ENCODE data around the gene GAS2.

Gene GAS2

GRCh38 chr11:22851477-22851876 is 185.1 kb downstream of the GAS2 start:
- H3K4me1 ChIP-seq, result no peaks in the 10 kb centered on the region
- no peak for DNase-seq
- TF ChIP-seq, protein P1, sequence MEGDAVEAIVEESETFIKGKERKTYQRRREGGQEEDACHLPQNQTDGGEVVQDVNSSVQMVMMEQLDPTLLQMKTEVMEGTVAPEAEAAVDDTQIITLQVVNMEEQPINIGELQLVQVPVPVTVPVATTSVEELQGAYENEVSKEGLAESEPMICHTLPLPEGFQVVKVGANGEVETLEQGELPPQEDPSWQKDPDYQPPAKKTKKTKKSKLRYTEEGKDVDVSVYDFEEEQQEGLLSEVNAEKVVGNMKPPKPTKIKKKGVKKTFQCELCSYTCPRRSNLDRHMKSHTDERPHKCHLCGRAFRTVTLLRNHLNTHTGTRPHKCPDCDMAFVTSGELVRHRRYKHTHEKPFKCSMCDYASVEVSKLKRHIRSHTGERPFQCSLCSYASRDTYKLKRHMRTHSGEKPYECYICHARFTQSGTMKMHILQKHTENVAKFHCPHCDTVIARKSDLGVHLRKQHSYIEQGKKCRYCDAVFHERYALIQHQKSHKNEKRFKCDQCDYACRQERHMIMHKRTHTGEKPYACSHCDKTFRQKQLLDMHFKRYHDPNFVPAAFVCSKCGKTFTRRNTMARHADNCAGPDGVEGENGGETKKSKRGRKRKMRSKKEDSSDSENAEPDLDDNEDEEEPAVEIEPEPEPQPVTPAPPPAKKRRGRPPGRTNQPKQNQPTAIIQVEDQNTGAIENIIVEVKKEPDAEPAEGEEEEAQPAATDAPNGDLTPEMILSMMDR (IDR thresholded peaks at IDR 0.05), result no peak
- no peak overlapping the region for H3K27ac ChIP-seq
- H3K36me3 ChIP-seq, result no peaks in the 10 kb centered on the region
- H3K27me3 ChIP-seq, result no peaks in the 10 kb centered on the region
- H3K9me3 ChIP-seq, result peaks cover 0 to 7% (median 0%) of the 10 kb centered on the region in 3 donors
- H3K4me3 ChIP-seq, result no peak overlapping the region
- intact Hi-C loops (cut with DNase I; ENCODE audit: low total_unique reads), result no loop called here

DNA sequence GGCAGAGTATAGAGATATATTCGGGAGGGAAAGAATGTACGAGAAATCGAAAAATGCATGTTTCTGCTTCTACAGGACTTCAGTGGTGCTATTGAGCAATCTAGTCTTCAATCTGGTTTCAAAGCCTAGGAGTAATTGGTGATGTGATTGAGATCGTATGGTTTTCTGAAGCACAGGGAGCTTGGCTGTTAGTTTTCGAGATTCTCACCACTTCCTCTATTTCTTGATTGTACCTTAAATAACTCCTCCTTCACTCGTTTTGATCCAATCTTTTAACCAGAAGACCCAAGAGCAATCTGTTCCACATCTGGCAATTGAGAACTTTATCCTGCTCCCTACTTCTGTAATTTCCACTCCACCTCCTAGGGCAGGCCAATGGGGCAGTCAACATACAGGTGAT is 193.3 kb downstream of the GAS2 start:
- intact Hi-C loops (cut with DNase I; ENCODE audit: low total_unique reads), result no loop called here
- H3K27me3 ChIP-seq, result no peaks in the 10 kb centered on the region
- DNase-seq, result no peak
- TF ChIP-seq, protein P1 (IDR thresholded peaks at IDR 0.05), result no peak
- H3K4me3 ChIP-seq, result no peak overlapping the region
- H3K36me3 ChIP-seq, result no peaks in the 10 kb centered on the region
- H3K27ac ChIP-seq, result no peak overlapping the region
- no peaks in the 10 kb centered on the region for H3K4me1 ChIP-seq
- H3K9me3 ChIP-seq, result no peaks in the 10 kb centered on the region

DNA sequence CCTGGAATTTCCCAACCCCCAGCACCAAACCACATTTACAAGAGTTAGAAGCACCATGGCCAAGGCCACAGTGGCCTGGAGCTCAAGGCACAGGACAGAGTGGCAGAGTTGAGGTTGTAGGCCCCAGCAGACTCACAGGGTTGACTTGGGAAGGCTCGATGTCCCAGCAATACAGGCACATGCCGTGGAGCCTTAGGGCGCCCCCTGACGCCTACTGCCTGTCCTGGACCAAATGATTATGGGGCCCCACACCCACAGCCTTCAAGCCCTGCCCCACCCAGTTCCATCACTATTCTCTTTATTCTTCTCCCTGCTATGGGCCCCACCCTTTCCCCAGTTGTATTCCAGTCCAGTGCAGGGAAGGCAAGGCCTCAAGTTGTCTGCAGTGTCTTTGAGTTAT is 193.8 kb downstream of the GAS2 start, which contains the start of gene CCDC179:
TSS of gene CCDC179 (minus strand) at position 234 of the 400 bp plus-strand sequence. CDS start at position 181, 53 bp downstream.
- Histone ChIP-seq H3K27ac (no peak within 1 kb of the TSS), H3K9me3 (no peaks in the 10 kb centered on the region), H3K27me3 (no peaks in the 10 kb centered on the region), H3K36me3 (no peaks in the 10 kb centered on the region), H3K4me3 (no peak within 1 kb of the TSS), H3K4me1 (no peaks in the 10 kb centered on the region)
- no peak for DNase-seq
- TF ChIP-seq, protein P1 (IDR thresholded peaks at IDR 0.05), result no peak
- intact Hi-C loops (cut with DNase I; ENCODE audit: low total_unique reads), result no loop called here

Data from tibial artery (tissue), 4 donors.